Glutamatergic neuron (in vitro differentiated cells): ENCODE measurements around the gene TK1. TPM values are rescaled to one million over a fixed set of nuclear protein-coding genes. Genes with fewer than 3 reads are reported as not detected.

ENCODE experiments used
- DNase-seq: peaks from one replicate; pipeline ENCODE4 v3.0.0; 2022
- H3K27ac Mint-ChIP-seq: one replicate; pipeline ENCODE4 v1.8.0; 2020; ENCODE audit warnings: mild to moderate bottlenecking, mixed read lengths, inconsistent platforms; ENCODE audit not compliant: unreplicated experiment
- H3K27me3 Mint-ChIP-seq: one replicate; pipeline ENCODE4 v1.8.0; 2020; ENCODE audit warnings: mild to moderate bottlenecking, moderate library complexity, mixed read lengths, inconsistent platforms; ENCODE audit not compliant: unreplicated experiment
- H3K36me3 Mint-ChIP-seq: one replicate; pipeline ENCODE4 v1.8.0; 2020; ENCODE audit warnings: mild to moderate bottlenecking, mixed read lengths, inconsistent platforms; ENCODE audit not compliant: unreplicated experiment
- H3K4me1 Mint-ChIP-seq: one replicate; pipeline ENCODE4 v1.8.0; 2020; ENCODE audit warnings: mild to moderate bottlenecking, low read depth, mixed read lengths, inconsistent platforms; ENCODE audit not compliant: unreplicated experiment
- H3K4me3 Mint-ChIP-seq: one replicate; pipeline ENCODE4 v1.8.0; 2020; ENCODE audit warnings: mild to moderate bottlenecking, mixed read lengths, inconsistent platforms; ENCODE audit not compliant: unreplicated experiment
- H3K9me3 Mint-ChIP-seq: one replicate; pipeline ENCODE4 v1.8.0; 2020; ENCODE audit warnings: mild to moderate bottlenecking, moderate library complexity, mixed read lengths, inconsistent platforms; ENCODE audit not compliant: unreplicated experiment
- total RNA-seq: library from RNA; stranded (reverse); fragmentation: NEBNext Ultra II Directional; extraction: Animal tissue kit (Norgen Biotek cat#: 25700); gene quantifications from one replicate; pipeline ENCODE4 v1.2.1, GENCODE V29; 2021; ENCODE audit not compliant: unreplicated experiment
- TF ChIP-seq, protein P1 (sequence below): fragments of 200-600 bp; sonication (generic); IDR thresholded peaks from one replicate; pipeline ENCODE4 v1.5.0; 2021; ENCODE audit not compliant: partially characterized antibody, unreplicated experiment

Gene TK1
- total RNA-seq, 1 donor from 2014 or later, result 2.5 TPM

DNA sequence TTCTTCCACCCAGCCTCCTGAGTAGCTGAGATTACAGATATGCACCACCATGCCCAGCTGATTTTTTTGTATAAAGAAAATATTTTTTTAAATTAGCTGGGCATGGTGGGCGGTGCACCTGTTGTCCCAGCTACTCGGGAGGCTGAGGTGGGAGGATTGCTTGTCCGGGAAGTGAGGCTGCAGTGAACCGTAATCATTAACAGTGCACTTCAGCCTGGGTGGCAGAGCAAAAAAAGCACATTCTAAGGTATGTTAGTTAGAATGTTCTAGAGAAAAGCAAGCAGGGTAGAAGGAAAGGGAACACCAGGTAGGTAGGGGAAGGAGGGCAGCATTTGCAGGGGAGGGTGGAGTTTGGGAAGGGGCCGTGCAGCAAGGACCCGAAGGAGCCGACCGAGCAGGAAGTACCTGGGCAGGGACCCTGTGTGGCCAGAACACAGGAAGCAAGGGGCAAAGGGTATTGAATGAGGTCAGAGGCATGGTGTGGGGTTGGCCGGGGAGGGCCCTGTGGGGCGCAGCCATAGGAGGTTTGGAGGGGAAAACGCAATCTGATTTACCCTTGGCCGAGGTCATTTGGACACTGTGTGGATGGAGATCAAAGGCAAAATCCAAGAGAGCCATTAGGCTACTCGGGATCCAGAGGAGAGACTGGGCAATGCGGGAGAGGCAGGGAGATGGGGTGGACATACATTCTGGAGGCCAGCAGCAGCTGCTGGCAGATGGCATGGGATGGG is 38.4 kb downstream of the TK1 start:
- TF ChIP-seq, protein P1, sequence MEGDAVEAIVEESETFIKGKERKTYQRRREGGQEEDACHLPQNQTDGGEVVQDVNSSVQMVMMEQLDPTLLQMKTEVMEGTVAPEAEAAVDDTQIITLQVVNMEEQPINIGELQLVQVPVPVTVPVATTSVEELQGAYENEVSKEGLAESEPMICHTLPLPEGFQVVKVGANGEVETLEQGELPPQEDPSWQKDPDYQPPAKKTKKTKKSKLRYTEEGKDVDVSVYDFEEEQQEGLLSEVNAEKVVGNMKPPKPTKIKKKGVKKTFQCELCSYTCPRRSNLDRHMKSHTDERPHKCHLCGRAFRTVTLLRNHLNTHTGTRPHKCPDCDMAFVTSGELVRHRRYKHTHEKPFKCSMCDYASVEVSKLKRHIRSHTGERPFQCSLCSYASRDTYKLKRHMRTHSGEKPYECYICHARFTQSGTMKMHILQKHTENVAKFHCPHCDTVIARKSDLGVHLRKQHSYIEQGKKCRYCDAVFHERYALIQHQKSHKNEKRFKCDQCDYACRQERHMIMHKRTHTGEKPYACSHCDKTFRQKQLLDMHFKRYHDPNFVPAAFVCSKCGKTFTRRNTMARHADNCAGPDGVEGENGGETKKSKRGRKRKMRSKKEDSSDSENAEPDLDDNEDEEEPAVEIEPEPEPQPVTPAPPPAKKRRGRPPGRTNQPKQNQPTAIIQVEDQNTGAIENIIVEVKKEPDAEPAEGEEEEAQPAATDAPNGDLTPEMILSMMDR, result no peak
- no peak for DNase-seq
- Mint-ChIP-seq H3K4me3 (no peak overlapping the region), H3K36me3 (no peaks in the 10 kb centered on the region), H3K9me3 (peaks cover 2% of the 10 kb centered on the region), H3K27me3 (peaks cover 4% of the 10 kb centered on the region), H3K27ac (no peak overlapping the region), H3K4me1 (peaks cover 3% of the 10 kb centered on the region)

- Mint-ChIP-seq H3K27me3 (peaks cover 6% of the 10 kb centered on the region), H3K27ac (no peak overlapping the region), H3K36me3 (no peaks in the 10 kb centered on the region), H3K4me3 (no peak overlapping the region), H3K4me1 (peaks cover 3% of the 10 kb centered on the region), H3K9me3 (peaks cover 2% of the 10 kb centered on the region)
- no peak for DNase-seq
- TF ChIP-seq, protein P1, result no peak
Measured at GRCh38 chr17:78147315-78147998, 39.4 kb downstream of the TK1 start.

DNA sequence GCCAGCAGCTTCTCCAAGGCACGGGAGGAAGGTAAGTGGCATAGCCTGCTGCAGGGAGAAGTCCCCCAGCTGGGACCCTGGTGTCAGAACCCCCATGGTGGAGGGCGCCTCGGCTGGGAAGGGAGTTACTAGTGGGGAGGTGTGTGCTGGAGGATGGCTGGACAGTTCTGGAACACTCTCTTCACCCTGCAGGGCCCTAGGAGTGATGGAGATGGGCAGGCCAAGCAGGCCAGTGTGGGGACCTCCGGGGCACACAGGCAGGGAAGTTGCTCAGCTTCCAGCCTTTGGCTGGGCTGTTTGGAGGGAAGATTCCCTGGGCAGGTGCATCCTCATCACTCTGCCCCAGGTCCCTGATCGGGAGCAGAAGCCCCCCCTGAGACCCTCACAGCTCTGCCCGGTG is 40.0 kb downstream of the TK1 start:
- no peak for DNase-seq
- no peaks in the 10 kb centered on the region for H3K36me3 Mint-ChIP-seq
- peaks cover 3% of the 10 kb centered on the region for H3K4me1 Mint-ChIP-seq
- H3K27ac Mint-ChIP-seq, result no peak overlapping the region
- H3K9me3 Mint-ChIP-seq, result peaks cover 2% of the 10 kb centered on the region
- H3K4me3 Mint-ChIP-seq, result no peak overlapping the region
- peaks cover 6% of the 10 kb centered on the region for H3K27me3 Mint-ChIP-seq
- TF ChIP-seq, protein P1, result no peak

- TF ChIP-seq, protein P1, result no peak
- H3K4me1 Mint-ChIP-seq, result peaks cover 3% of the 10 kb centered on the region
- H3K27ac Mint-ChIP-seq, result no peak overlapping the region
Measured at GRCh38 chr17:78146471-78146869, 40.4 kb downstream of the TK1 start.

More at GRCh38 chr17:78146471-78146869, 40.4 kb downstream of the TK1 start:
- Mint-ChIP-seq H3K36me3 (no peaks in the 10 kb centered on the region), H3K9me3 (peaks cover 2% of the 10 kb centered on the region), H3K27me3 (peaks cover 6% of the 10 kb centered on the region), H3K4me3 (no peak overlapping the region)
- DNase-seq, result no peak
